Measurements from ENCODE around the gene TMEM88. TPM values are rescaled to one million over a fixed set of nuclear protein-coding genes. Genes with fewer than 3 reads are reported as not detected.

Gene TMEM88
- total and polyA plus RNA-seq, 2 of the 13 experiments (the other 11 are each of a cell fraction or from before 2014, with no cell fraction given) = 0.31 to 0.66 TPM

- in situ Hi-C loops (cut with HindIII; ENCODE audit: extremely low pct_ligation_motif_present, low pct_unique_long_range_greater_than_20kb) = no loop called here
- CTCF ChIA-PET (ENCODE audit: low intra/inter-chr PET ratio, low total read pairs) = no interaction called here
- no peaks in the 10 kb centered on the region for H3K27me3 ChIP-seq (ENCODE audit: control insufficient read depth in 1 of 2, insufficient read depth in 2 of 2, low read length in 2 of 2)
- H3K4me2 ChIP-seq (ENCODE audit: low read depth, low read length) = no peak overlapping the region
- WGBS (ENCODE audit: low lambda C conversion rate) = 37% methylated on average over 4 of the region's 4 CpGs
- no TSS peak for BruUV-seq (replicated peaks)
- no peaks in the 10 kb centered on the region for H4K20me1 ChIP-seq (ENCODE audit: insufficient read depth, low read length)
- POLR2A ChIA-PET = no interaction called here
- DNase-seq (ENCODE audit: low spot score) = no peak
- H3K36me3 ChIP-seq (replicated peaks in 1 of 2; ENCODE audit: control insufficient read depth in 1 of 2, insufficient read depth in 2 of 2, low read length in 2 of 2) = no peaks in the 10 kb centered on the region
- H3K4me3 ChIP-seq (replicated peaks in 1 of 3; ENCODE audit: insufficient read depth in 1 of 3, low read depth in 2 of 3, low read length in 3 of 3) = no peak overlapping the region
- FAIRE-seq = no peak
- H3K27ac ChIP-seq (ENCODE audit: extremely low read length, insufficient read depth, low read length) = no peak overlapping the region
- intact Hi-C loops (cut with micrococcal nuclease; ENCODE audit: unreplicated experiment) = no loop called here
- no peak for ATAC-seq
- H3K79me2 ChIP-seq (ENCODE audit: insufficient read depth, low read length) = no peaks in the 10 kb centered on the region
- H3K9ac ChIP-seq (ENCODE audit: insufficient read depth, low read depth, low read length) = no peak overlapping the region
- H3K4me1 ChIP-seq (ENCODE audit: insufficient read depth, low read length) = peaks cover 10% of the 10 kb centered on the region
- H2AFZ ChIP-seq (ENCODE audit: low read length) = no peak overlapping the region
- H3K9me3 ChIP-seq (ENCODE audit: low read length) = no peaks in the 10 kb centered on the region
- TF ChIP-seq FOXA3 (CRISPR knock-in tag; IDR thresholded peaks at IDR 0.05) (no peak), ZNF24 (IDR thresholded peaks at IDR 0.05) (no peak), ZBTB43 (CRISPR knock-in tag; conservative IDR thresholded peaks at IDR 0.05) (no peak), IKZF4 (CRISPR knock-in tag; IDR thresholded peaks at IDR 0.05; ENCODE audit: borderline replicate concordance, low read depth, not compliant biosample characterization) (no peak), HOMEZ (CRISPR knock-in tag; IDR thresholded peaks at IDR 0.05; ENCODE audit: low read depth) (no peak), RXRA (CRISPR knock-in tag; IDR thresholded peaks at IDR 0.05) (no peak), PPARG (CRISPR knock-in tag; conservative IDR thresholded peaks at IDR 0.05) (no peak), GMEB2 (CRISPR knock-in tag; IDR thresholded peaks at IDR 0.05; ENCODE audit: low read depth) (no peak), RNF2 (conservative IDR thresholded peaks at IDR 0.05; ENCODE audit: low read depth) (no peak), MBNL3 (CRISPR knock-in tag; conservative IDR thresholded peaks at IDR 0.05) (no peak), ZNF512B (CRISPR knock-in tag; IDR thresholded peaks at IDR 0.05; ENCODE audit: borderline replicate concordance) (no peak)
These were observed 18.2 kb downstream of the TMEM88 start for GRCh38 chr17:7873051-7873450.

Data from HepG2 (cell line).